MM.1S (cell line): ENCODE results near the gene OR4K17.

Experiments used
- CTCF ChIP-seq: fragments of 300-600 bp; sonication (generic); IDR thresholded peaks from 2 replicates; pipeline ENCODE4 v1.5.1; 2016; ENCODE audit warnings: antibody characterized with exemption, low read length, mixed read lengths
- EZH2phosphoT487 ChIP-seq: fragments of 300-600 bp; sonication (generic); IDR thresholded peaks from 2 replicates; pipeline ENCODE4 v1.6.1; 2018; ENCODE audit warnings: antibody characterized with exemption, low read length

DNA sequence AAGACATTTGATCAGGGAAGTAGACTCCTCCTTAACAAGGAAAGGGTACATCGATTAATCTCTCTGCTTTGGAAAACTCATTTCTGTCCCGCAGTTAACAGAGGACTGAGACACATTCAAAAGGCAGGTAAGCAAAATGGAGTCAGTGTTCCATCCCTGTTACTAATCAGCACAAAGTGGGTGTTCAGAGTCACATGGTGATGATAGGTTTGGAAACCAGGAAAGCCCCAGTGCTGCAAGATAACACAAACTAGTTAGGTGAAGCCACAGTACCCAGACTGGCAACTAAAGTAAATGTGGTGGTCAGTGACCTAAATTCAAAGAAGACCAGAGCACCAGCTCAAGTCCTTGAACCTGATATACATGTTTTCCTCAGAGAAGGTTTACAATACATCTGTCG lies 1.8 kb downstream of the OR4K17 start:
- TF ChIP-seq EZH2phosphoT487 (no peak), CTCF (no peak)
